Inflammatory macrophage treated with lipopolysaccharide for 1 hour (primary cell): ENCODE results near the gene TMEM44.
"Not testable (repeated sequence)": the region's sequence is repeated elsewhere in the genome, so short reads cannot be mapped to it uniquely, and the experiment has no call there.

Experiments used
- DNase-seq, 2 donors: peaks; one replicate each; pipeline ENCODE4 v3.0.0-alpha.2; 2020 to 2022

TMEM44 gene

GRCh38 chr3:194549853-194550252 lies 83.4 kb downstream of the TMEM44 start:
- DNase-seq, result no peak

- DNase-seq, result no peak
These were observed 84.6 kb downstream of the TMEM44 start for GRCh38 chr3:194548346-194549321.

GRCh38 chr3:194547042-194547441 lies 86.2 kb downstream of the TMEM44 start:
- no peak for DNase-seq

DNA sequence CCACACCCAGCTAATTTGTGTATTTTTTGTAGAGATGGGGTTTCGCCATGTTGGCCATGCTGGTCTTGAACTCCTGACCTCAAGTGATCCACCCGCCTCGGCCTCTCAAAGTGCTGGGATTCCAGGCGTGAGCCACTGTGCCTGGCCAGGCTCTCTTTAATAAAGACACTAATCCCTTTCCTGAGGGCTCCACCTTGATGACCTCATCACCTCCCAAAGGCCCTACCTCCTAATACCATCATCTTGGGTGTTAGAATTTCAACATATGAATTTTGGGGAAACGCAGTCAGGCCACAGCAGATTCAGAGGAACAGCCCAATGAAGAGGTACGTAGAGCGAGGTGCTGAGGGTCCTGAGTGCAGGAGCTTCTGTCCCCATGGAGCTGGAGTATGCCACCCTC lies 87.7 kb downstream of the TMEM44 start:
- not testable (repeated sequence) for DNase-seq

DNA sequence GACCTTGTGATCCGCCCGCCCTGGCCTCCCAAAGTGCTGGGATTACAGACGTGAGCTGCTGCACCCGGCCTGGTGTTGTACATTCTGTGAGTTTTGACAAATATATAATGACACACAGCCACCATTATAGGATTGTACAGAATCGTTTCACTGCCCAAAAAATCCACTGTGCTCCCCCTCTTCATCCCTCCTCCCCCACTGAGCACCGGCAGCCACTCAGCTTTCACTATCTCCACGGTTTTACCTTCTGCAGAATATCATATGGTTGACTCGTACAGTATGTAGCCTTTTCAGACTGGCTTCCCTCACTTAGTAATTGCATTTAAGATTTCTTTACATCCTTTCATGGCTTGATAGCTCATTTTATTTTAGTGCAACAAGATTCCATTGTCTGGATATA lies 89.7 kb downstream of the TMEM44 start:
- DNase-seq, result no peak

- peak; percentile 58 to 90 for DNase-seq
These were observed 91.7 kb downstream of the TMEM44 start for GRCh38 chr3:194541483-194541882.

DNA sequence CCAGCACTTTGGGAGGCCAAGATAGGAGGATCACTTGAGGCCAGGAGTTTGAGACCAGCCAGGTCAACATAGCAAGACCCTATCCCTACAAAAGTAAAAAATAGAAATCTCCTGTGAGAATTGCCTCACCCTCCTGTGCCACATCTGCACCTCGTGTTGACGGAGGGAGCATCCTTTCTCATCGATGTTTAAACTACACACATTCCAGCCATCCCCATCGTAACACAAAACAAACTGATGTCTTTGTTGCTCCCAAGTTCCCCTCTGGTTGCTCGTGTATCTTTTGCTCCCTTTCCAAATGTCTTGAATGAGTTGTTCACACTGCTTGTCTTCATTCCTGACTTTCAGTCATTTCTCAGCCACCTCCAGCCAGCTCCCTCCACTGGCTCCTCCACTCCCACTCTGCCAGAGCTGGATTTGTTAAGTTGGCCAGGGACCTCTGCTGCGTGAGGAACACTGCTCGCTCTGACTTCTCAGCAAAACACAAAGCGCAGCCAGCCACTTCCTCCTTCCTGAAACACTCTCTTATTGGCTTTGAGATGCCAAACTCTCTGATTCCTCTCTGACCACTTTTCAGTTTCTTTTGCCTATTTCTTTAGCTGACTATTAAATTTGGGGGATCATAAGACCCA lies 92.8 kb downstream of the TMEM44 start:
- peak; percentile 65 to 66 for DNase-seq

DNA sequence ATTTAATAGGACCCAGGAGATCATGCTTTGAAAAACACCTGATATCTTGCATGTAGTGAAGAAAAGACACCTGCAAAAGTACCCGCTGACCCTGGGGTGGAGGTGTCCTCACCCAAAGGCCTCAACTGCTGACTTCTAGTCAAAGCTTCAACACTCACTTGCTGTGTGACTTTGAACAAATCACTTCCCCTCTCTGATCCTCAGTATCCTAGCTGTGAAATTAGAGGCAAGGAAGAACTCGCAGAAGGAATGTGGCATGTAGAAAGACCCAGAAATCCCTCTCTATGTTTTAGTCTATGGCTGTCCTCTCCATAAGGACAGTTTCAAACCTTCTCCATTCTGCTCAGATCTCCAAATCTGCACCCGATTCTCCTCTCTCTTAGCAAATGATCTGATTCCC lies 93.7 kb downstream of the TMEM44 start:
- DNase-seq, result no peak

DNA sequence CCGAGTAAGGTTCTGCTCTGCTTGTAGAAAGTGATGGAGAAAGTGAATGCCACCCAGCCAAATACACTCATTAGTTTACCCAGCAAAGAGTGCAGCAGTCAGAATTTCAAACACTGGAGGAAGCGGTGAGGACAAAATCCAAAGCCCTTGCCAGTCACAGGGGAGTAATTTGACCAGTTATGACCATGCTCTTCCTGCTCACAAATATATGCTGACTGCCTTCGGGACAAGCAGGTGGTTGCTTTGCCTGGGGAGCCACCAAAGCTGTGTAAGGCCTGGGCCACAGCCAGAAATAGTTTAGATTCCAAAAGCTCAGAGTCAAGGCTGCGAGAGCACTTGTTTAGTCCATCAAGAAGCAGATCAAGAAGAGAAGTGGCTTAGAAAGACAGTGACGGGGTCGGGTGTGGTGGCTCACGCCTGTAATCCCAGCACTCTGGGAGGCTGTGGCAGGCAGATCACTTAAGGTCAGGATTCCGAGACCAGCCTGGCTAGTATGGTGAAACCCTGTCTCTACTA lies 95.4 kb downstream of the TMEM44 start:
- no peak for DNase-seq
